K562 (cell line): Measurements from ENCODE around the gene PPP1R12B. TPM values are rescaled to one million over a fixed set of nuclear protein-coding genes. Genes with fewer than 3 reads are reported as not detected.

ENCODE experiments used
- ATAC-seq: fragments of 200-7000 bp; cut with Tn5 transposase; 3 replicates; pipeline ENCODE4 v1.9.1; 2020; ENCODE audit warnings: moderate library complexity
- BruUV-seq: library from RNA; stranded (reverse); fragments of 400-500 nt; replicated peaks from 2 replicates; lab custom pipeline; 2021; lab: Mats Ljungman, UMichigan
- CTCF ChIA-PET: fragments of 300-600 bp; formaldehyde crosslinking; extraction: SDS; loops from one replicate; lab custom pipeline; 2021; ENCODE audit warnings: low intra/inter-chr PET ratio; lab: Yijun Ruan, JAX
- POLR2A ChIA-PET: fragments of 300-600, 350-650 bp; sonication (Branson Sonifier 250); formaldehyde crosslinking; extraction: SDS; loops from one replicate; lab custom pipeline; 2021; ENCODE audit warnings: antibody characterized with exemption, inconsistent platforms; lab: Yijun Ruan, JAX
- DNase-seq, 4 experiments: peaks; one replicate each; pipeline versions ENCODE4 v3.0.0 to v3.0.0-alpha.2; 2011 to 2018; ENCODE audit warnings: low spot score in 3 of 4, mixed read lengths in 3 of 4; ENCODE audit errors: extremely low read depth in 1 of 4
- FAIRE-seq: peaks from 2 replicates; lab custom pipeline; 2011; peaks lifted over from hg19 to GRCh38; lab: Jason Lieb, UNC
- H2AFZ ChIP-seq: 2 replicates; pipeline ENCODE4 v1.6.0; 2011; ENCODE audit warnings: low read depth, low read length, control low read depth, inconsistent platforms
- H3K27ac ChIP-seq: fragments of 200-600 bp; 3 replicates; pipeline ENCODE4 v1.8.0; 2011; ENCODE audit warnings: low read depth, mild to moderate bottlenecking, control low read depth, inconsistent platforms, low read length, moderate library complexity, mixed read lengths; ENCODE audit errors: extremely low read depth
- H3K27me3 ChIP-seq, 2 experiments: fragments of 300-600 bp in 1 of 2; 2 replicates in 1 of 2; 3 replicates in 1 of 2; pipeline versions ENCODE4 v1.6.0 to v1.8.0; 2011; ENCODE audit warnings: inconsistent platforms in 2 of 2, low read length in 2 of 2, mild to moderate bottlenecking in 1 of 2, mixed read lengths in 1 of 2, moderate library complexity in 1 of 2; ENCODE audit not compliant: control insufficient read depth in 2 of 2, insufficient read depth in 2 of 2
- H3K36me3 ChIP-seq: fragments of 300-600 bp; 3 replicates; pipeline ENCODE4 v1.8.0; 2011; ENCODE audit warnings: mild to moderate bottlenecking, low read length, inconsistent platforms; ENCODE audit not compliant: control insufficient read depth, insufficient read depth
- H3K4me1 ChIP-seq, 2 experiments: fragments of 200-600 bp in 1 of 2; replicated peaks in 1 of 2; 2 replicates in 1 of 2; 3 replicates in 1 of 2; pipeline versions ENCODE4 v1.5.1 to v1.8.0; 2011; ENCODE audit warnings: inconsistent platforms in 2 of 2, low read length in 2 of 2, mild to moderate bottlenecking in 1 of 2, mixed read lengths in 1 of 2, moderate library complexity in 1 of 2; ENCODE audit not compliant: control insufficient read depth in 2 of 2, insufficient read depth in 2 of 2
- H3K4me2 ChIP-seq: 2 replicates; pipeline ENCODE4 v1.6.1; 2011; ENCODE audit warnings: low read length, control low read depth, inconsistent platforms, mixed read lengths; ENCODE audit not compliant: insufficient read depth
- H3K4me3 ChIP-seq: fragments of 200-600 bp; sonication (generic), shearing (Covaris generic); 2 replicates; pipeline ENCODE4 v1.5.1; 2016; ENCODE audit warnings: control low read depth, inconsistent platforms
- H3K79me2 ChIP-seq: fragments of 200-600 bp; 3 replicates; pipeline ENCODE4 v1.8.0; 2011; ENCODE audit warnings: low read length, inconsistent platforms; ENCODE audit not compliant: control insufficient read depth, insufficient read depth
- H3K9ac ChIP-seq, 2 experiments: 2 replicates each; pipeline versions ENCODE4 v1.6.0 to v1.6.1; 2011; ENCODE audit warnings: low read depth in 2 of 2, low read length in 2 of 2, control low read depth in 1 of 2, inconsistent platforms in 1 of 2, mild to moderate bottlenecking in 1 of 2, mixed read lengths in 1 of 2; ENCODE audit not compliant: insufficient read depth in 1 of 2
- H3K9me1 ChIP-seq: one replicate; pipeline ENCODE4 v1.6.0; 2011; ENCODE audit warnings: inconsistent platforms, mild to moderate bottlenecking, low read length, moderate library complexity; ENCODE audit not compliant: control insufficient read depth, insufficient read depth
- H3K9me3 ChIP-seq: replicated peaks from 2 replicates; pipeline ENCODE4 v1.5.1; 2011; ENCODE audit warnings: low read depth, low read length, inconsistent platforms; ENCODE audit not compliant: control insufficient read depth, insufficient read depth
- H4K20me1 ChIP-seq: replicated peaks from 2 replicates; pipeline ENCODE4 v1.6.1; 2011; ENCODE audit warnings: low read length, inconsistent platforms, mixed read lengths; ENCODE audit not compliant: control insufficient read depth, insufficient read depth
- CHD4 ChIP-seq: fragments of 200-600 bp; sonication (generic); IDR thresholded peaks from 3 replicates; pipeline ENCODE4 v1.6.1; 2012; ENCODE audit warnings: low read depth, mild to moderate bottlenecking, mixed read lengths, low read length, inconsistent platforms; ENCODE audit not compliant: insufficient read depth, insufficient replicate concordance, poor library complexity, severe bottlenecking
- OTX1 ChIP-seq: fragments of 450-650 bp; formaldehyde crosslinking; IDR thresholded peaks from 2 replicates; pipeline ENCODE4 v1.4.0; 2022; ENCODE audit warnings: mild to moderate bottlenecking
- PHB2 ChIP-seq: fragments of 450-650 bp; IDR thresholded peaks from 2 replicates; pipeline ENCODE4 v1.6.1; 2017; ENCODE audit warnings: low read depth
- RBM17 ChIP-seq: fragments of 200-400 bp; formaldehyde crosslinking; IDR thresholded peaks from 2 replicates; pipeline ENCODE4 v1.6.1; 2017; ENCODE audit warnings: low read depth, mild to moderate bottlenecking, low read length, borderline replicate concordance
- RREB1 ChIP-seq: fragments of 250-450 bp; sonication (Bioruptor Pico); IDR thresholded peaks from 2 replicates; pipeline ENCODE4 v1.4.0; 2020
- WHSC1 ChIP-seq: IDR thresholded peaks from one replicate; pipeline ENCODE4 v1.6.1; 2012; ENCODE audit warnings: low read length, control low read depth, inconsistent platforms
- XRCC5 ChIP-seq: fragments of 200-400 bp; formaldehyde crosslinking; IDR thresholded peaks from 2 replicates; pipeline ENCODE4 v1.6.1; 2017; ENCODE audit warnings: low read depth, mild to moderate bottlenecking, low read length
- ZNF347 ChIP-seq: fragments of 450-650 bp; formaldehyde crosslinking; IDR thresholded peaks from 2 replicates; pipeline ENCODE4 v1.4.0; 2020; ENCODE audit warnings: low read depth, mild to moderate bottlenecking, moderate library complexity
- ZNF780A ChIP-seq: fragments of 250-450 bp; sonication (Bioruptor Pico); IDR thresholded peaks from 2 replicates; pipeline ENCODE4 v1.5.0; 2021; ENCODE audit warnings: mild to moderate bottlenecking
- WGBS: fragments of 100-300 bp; shearing (Covaris generic); methylation state at CpG from one replicate; pipeline ENCODE4 v1.1.6; 2016; ENCODE audit warnings: low coverage, mixed read lengths; ENCODE audit not compliant: insufficient coverage; ENCODE audit errors: missing lambda C conversion rate; 5-methylcytosine and 5-hydroxymethylcytosine counted together
- in situ Hi-C: fragments of 300-500 bp; cut with MboI; formaldehyde crosslinking; loops from 4 replicates; pipeline ENCODE4 v1.15.0; 2018; ENCODE audit warnings: inconsistent platforms, mixed read lengths
- intact Hi-C: fragments of 100-400 bp; cut with micrococcal nuclease; formaldehyde crosslinking; loops from 2 replicates; pipeline ENCODE4 v1.14.2; 2022
- polyA plus RNA-seq, 8 experiments: library from polyadenylated mRNA; depleted of rRNA in 4 of 8; stranded (reverse) in 5 of 8; unstranded in 3 of 8; fragments of >200 nt; fragmentation: Nextera tagmentation in 2 of 8; fragmentation: Illumina TruSeq in 1 of 8; extraction: Ambion mirVana in 2 of 8; extraction: Trizol in 1 of 8; gene quantifications; 2 replicates each; pipeline versions ENCODE4 v1.2.1 to v1.2.3, GENCODE V29; 2011 to 2014; ENCODE audit warnings: inconsistent platforms in 1 of 8, missing spikeins in 1 of 8
- total RNA-seq, 7 experiments: library from RNA; depleted of rRNA in 6 of 7; stranded (reverse); fragments of >200 nt in 6 of 7; fragmentation: Illumina TruSeq in 2 of 7; extraction: Trizol in 2 of 7; gene quantifications; 2 replicates each; pipeline versions ENCODE4 v1.2.1 to v1.2.3, GENCODE V29; 2011 to 2021; ENCODE audit warnings: low replicate concordance in 1 of 7
- TF ChIP-seq, protein P1 (sequence below): fragments of 250-450 bp; sonication (Bioruptor Pico); IDR thresholded peaks from 2 replicates; pipeline ENCODE4 v1.8.0; 2021; ENCODE audit warnings: mild to moderate bottlenecking, moderate library complexity
- TF ChIP-seq, protein P2 (sequence below): fragments of 250-450 bp; sonication (Bioruptor Pico); IDR thresholded peaks from 2 replicates; pipeline ENCODE4 v1.8.0; 2022; ENCODE audit warnings: inconsistent platforms, mild to moderate bottlenecking, moderate library complexity, borderline replicate concordance
- TF ChIP-seq, protein P3 (sequence below): fragments of 450-650 bp; IDR thresholded peaks from 2 replicates; pipeline ENCODE4 v1.6.1; 2016; ENCODE audit warnings: missing biosample characterization, missing genetic modification characterization

PPP1R12B gene
- total and polyA plus RNA-seq, 9 of the 15 experiments (the other 6 are each of a cell fraction or from before 2014, with no cell fraction given), result 0.73 to 16.9 (median 13.6) TPM

- ATAC-seq, result no peak
- H3K4me3 ChIP-seq, result no peak overlapping the region
- H3K4me1 ChIP-seq, result peaks cover 2 to 24% of the 10 kb centered on the region in 2 experiments; a peak in 3 of 5 replicates
- DNase-seq, result no peak
- H3K9me3 ChIP-seq, result no peaks in the 10 kb centered on the region
- ChIA-PET CTCF (interaction anchor here (0.6 kb wide), 1 partner anchor 48 kb away, joined by 5 read pairs; no protein-coding TSS in a partner anchor), POLR2A (no interaction called here)
- no peak overlapping the region for H3K27ac ChIP-seq
- 47% methylated on average over 1 of the region's 1 CpG for WGBS
- no peak overlapping the region for H2AFZ ChIP-seq
- H4K20me1 ChIP-seq, result 0 out of 2 replicates have a peak, but pooled peaks cover 4% of the 10 kb centered on the region
- in situ Hi-C loops, result no loop called here
- H3K36me3 ChIP-seq, result peaks cover 14% of the 10 kb centered on the region; the same call in 1 of the 3 replicates
- intact Hi-C loops, result no loop called here
- H3K27me3 ChIP-seq, result no peaks in the 10 kb centered on the region
- no peaks in the 10 kb centered on the region for H3K9me1 ChIP-seq
- H3K9ac ChIP-seq, result no peak overlapping the region
- BruUV-seq, result no TSS peak
- no peak for TF ChIP-seq CHD4
- TF ChIP-seq ZNF347 (CRISPR knock-in tag), result no peak
- no peak for TF ChIP-seq PHB2
- TF ChIP-seq XRCC5, result no peak
- TF ChIP-seq RREB1 (CRISPR knock-in tag), result no peak
- TF ChIP-seq, protein P1, sequence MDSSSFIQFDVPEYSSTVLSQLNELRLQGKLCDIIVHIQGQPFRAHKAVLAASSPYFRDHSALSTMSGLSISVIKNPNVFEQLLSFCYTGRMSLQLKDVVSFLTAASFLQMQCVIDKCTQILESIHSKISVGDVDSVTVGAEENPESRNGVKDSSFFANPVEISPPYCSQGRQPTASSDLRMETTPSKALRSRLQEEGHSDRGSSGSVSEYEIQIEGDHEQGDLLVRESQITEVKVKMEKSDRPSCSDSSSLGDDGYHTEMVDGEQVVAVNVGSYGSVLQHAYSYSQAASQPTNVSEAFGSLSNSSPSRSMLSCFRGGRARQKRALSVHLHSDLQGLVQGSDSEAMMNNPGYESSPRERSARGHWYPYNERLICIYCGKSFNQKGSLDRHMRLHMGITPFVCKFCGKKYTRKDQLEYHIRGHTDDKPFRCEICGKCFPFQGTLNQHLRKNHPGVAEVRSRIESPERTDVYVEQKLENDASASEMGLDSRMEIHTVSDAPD (CRISPR knock-in tag), result no peak
- TF ChIP-seq WHSC1, result no peak
- TF ChIP-seq ZNF780A (CRISPR knock-in tag), result no peak
- TF ChIP-seq OTX1, result no peak
- TF ChIP-seq, protein P2, sequence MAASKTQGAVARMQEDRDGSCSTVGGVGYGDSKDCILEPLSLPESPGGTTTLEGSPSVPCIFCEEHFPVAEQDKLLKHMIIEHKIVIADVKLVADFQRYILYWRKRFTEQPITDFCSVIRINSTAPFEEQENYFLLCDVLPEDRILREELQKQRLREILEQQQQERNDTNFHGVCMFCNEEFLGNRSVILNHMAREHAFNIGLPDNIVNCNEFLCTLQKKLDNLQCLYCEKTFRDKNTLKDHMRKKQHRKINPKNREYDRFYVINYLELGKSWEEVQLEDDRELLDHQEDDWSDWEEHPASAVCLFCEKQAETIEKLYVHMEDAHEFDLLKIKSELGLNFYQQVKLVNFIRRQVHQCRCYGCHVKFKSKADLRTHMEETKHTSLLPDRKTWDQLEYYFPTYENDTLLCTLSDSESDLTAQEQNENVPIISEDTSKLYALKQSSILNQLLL (CRISPR knock-in tag), result no peak
- TF ChIP-seq, protein P3, sequence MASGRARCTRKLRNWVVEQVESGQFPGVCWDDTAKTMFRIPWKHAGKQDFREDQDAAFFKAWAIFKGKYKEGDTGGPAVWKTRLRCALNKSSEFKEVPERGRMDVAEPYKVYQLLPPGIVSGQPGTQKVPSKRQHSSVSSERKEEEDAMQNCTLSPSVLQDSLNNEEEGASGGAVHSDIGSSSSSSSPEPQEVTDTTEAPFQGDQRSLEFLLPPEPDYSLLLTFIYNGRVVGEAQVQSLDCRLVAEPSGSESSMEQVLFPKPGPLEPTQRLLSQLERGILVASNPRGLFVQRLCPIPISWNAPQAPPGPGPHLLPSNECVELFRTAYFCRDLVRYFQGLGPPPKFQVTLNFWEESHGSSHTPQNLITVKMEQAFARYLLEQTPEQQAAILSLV (tag), result no peak
- no peak for TF ChIP-seq RBM17
- H3K4me2 ChIP-seq, result no peak overlapping the region
- no peak for FAIRE-seq
- H3K79me2 ChIP-seq, result no peaks in the 10 kb centered on the region
These were observed 232.1 kb downstream of the PPP1R12B start for GRCh38 chr1:202580619-202581018.
